Left lobe of liver (tissue), 2 donors: ENCODE results near the gene XAF1. TPM values are rescaled to one million over a fixed set of nuclear protein-coding genes. Genes with fewer than 3 reads are reported as not detected.
"Not testable (repeated sequence)": the region's sequence is repeated elsewhere in the genome, so short reads cannot be mapped to it uniquely, and the experiment has no call there.

ENCODE experiments used
- ATAC-seq: fragments of 200-7000 bp; cut with Tn5 transposase; one replicate; pipeline ENCODE4 v1.9.1; 2020; ENCODE audit warnings: mild to moderate bottlenecking, moderate library complexity
- DNase-seq: peaks from one replicate; pipeline ENCODE4 v3.0.0-alpha.2; 2020; ENCODE audit warnings: low spot score
- total RNA-seq: library from RNA; stranded (reverse); gene quantifications from one replicate; pipeline ENCODE4 v1.2.1, GENCODE V29; 2021
- donor health status: DM: no; HTN: no; CAD: no; lungs with moderate emphysema.
- donor health status: DM: no; HTN: yes; CAD: no.

XAF1 gene, protein sequence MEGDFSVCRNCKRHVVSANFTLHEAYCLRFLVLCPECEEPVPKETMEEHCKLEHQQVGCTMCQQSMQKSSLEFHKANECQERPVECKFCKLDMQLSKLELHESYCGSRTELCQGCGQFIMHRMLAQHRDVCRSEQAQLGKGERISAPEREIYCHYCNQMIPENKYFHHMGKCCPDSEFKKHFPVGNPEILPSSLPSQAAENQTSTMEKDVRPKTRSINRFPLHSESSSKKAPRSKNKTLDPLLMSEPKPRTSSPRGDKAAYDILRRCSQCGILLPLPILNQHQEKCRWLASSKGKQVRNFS
- total RNA-seq, result 27.2 TPM

DNA sequence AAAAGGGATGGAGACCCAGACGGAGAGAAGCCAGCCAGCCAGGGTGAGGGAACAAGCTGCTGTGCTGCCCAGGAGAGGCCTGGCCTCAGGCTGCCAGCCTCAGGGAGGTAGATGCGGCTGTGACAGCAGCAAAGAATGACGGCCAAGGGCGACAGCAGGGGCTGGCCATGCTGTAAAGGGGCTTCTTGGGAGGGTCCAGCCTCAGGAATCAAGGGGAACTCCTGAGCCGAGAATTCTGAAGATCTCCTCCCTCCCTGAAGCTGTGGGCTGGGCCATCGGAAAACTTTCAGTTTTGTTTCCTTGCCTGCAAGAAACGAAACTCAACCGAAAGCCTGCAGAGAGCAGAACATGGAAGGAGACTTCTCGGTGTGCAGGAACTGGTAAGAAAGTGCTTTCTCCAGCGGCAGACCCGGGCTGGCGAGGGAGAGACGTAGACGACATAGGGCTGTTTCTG is at the start of gene XAF1:
XAF1 (plus strand) TSS at position 316 of the 454 bp plus-strand sequence; CDS start at position 349, 33 bp downstream.
- DNase-seq (peak; percentile 54), ATAC-seq (peak; percentile 67)

DNA sequence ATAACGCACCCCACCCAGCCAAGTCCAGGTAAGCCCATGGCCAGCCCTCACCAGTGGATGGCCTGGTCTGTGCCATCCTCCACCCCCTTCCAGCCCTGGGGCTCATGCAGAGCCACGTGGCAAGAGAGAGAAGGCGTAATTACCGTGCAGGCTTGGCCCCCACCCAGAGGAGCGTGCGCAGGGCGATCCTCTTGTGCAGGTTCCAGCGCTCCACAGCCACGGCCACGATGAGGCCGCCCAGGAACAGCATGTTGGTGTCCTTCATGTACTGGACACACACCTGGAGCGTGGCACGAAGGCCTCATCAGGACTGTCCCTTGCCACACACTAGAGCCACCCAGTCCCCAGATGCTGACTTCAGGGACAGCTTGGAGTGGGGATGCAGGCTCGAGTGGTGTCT is 49.3 kb upstream of the XAF1 start:
- DNase-seq (peak; percentile 88), ATAC-seq (peak; percentile 35)

DNA sequence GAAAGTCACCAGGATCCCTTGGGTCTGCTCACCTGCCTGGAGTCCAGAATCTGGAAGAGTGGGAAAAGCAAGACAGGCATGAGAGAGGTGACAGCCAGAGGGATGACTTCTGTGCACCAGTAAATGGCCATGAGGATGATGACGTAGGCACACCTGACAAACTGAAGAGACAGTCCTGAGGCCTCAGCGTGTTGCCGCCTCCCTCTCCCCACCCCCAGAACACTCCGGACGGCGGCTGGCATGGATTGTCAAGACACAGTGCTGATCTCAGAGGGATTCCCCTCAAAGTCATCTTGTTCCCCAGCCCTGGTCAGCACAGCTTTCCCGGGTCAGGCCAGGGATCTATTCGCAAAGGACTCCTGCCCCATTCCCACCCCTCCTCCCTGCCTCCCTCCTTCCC is 48.9 kb upstream of the XAF1 start:
- no peak for ATAC-seq
- peak; percentile 44 for DNase-seq

DNA sequence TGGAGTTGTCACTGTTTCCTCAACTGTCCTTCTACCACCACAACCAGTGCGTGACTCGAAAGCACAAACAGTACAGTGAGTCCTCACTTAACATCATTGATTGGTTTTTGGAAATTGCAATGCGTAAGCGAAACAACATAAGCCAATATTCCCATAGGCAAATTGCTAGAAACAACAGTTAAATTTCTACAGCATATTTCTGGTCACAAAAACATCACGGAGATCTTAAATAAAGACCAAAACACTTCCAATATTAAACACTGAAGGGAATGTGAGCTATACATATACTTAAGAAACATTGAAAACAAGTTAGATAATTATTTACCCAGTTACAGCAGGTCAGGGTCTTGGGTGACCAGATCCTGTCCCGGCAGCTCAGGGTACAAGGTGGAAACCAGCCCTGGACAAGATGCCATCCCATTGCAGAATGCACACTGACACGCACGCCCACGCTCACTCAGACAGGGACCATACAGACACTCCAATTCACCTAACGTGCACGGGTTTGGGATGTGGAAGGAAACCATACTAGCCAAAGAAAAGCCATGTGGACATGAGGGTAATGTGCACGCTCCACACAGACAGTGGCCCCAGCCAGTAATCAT is 47.4 kb upstream of the XAF1 start:
- peak; percentile 82 for DNase-seq
- peak; percentile 2 for ATAC-seq

DNA sequence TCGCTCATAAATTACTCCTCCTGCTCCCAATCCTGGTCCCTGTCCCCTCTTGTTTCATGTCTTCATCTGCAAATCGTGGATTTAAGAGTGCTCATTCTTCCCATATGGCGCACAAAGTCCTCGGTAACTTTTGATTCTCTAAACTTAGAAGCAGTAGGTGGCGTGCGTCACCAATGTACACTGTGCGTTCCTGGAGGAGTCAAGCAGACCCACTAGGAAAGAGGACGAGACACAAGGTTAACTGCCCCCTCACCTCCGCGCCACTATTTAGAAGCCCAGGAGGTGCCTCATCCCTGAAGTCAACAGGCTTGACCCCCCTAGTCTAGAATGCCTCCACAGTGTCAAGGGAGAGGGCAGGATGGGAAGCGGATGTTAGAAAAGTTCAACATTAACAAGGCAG is 45.5 kb upstream of the XAF1 start:
- peak; percentile 1 for ATAC-seq
- peak; percentile 60 for DNase-seq

DNA sequence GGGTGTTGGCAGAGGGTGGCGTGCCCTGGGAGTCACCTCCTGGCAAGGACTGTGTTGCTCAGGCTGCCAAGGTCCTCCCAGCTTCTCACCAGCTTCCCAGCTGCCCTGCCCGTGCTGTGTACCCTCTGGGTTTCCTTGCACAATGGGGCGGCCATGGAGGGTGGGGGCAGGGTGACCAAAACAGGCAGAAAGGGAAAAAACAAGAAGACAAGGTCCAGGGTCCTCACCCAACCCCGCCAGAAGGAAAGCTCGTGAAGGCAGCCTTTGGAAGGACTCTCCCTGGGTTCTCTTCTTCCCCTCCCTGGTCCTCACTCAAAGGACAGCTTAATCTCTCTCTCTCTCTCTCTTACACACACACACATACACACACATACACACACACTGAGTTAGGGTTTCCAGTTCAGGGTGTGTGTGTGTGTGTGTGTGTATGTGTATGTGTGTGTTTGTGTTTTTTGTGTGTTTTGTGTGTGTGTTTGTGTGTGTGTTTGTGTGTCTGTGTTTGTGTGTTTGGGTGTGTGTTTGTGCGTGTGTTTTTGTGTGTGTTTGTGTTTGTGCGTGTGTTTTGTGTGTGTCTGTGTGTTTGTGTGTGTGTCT is 44.7 kb upstream of the XAF1 start:
- peak; percentile 51 for ATAC-seq
- DNase-seq, result peak; percentile 97

DNA sequence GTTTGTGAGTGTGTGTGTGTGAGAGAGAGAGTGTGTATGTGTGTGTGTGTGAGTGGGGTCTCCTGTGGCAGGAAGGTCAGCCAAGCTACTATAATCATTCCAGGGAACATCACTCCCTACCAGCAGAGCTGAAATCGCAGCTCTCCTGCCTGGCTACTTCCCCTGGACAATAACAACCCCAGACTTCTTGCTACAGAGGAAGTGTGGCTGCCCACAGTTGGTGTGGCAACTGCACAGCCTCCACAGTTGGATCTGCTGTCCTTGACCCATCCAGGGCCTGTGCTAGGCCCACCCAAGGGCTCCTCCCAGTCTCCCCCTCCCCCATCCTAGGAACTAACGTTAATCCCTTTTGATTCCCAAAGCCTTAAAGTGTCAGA is 44.2 kb upstream of the XAF1 start:
- peak; percentile 62 for DNase-seq
- peak; percentile 3 for ATAC-seq

DNA sequence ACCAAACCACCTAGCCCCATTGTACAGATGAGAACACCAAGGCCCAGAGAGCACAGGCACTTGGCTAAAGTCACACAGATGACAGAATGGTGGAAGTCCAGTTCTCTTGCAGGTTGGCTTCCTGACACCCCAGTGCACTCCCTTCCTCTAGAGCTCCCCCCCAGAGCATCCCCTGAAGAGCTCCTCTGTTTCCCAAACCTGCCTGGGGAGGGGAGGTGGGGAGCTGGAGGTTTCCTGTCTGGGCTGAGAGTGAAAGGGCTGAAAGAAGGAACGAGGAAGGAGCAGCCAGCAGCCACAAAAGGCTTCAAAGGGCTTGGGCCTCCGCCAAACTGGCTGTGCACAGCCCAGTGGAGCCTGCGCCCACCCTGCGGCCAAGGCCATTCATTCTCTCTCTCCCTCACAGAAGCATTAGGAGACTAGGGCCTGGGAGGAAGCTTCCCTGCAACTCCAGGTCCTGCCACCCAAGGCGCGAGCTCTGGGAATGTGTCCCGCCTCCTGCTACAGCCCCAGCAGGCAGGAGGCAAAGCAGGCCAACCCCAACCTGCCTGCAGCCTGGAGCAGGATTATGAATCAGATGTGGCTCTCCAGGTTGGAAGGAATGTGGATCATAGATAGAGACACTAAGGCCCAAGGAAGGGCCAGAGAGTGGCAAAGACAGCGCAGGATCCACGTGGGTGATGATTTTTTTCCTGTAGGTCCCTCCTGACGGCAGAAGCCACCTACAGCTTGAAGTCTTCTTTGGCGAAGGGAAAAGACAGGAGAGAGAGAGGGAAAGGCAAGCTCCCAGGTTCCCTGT is 43.6 kb upstream of the XAF1 start:
- DNase-seq (peak; percentile 59), ATAC-seq (peak; percentile 9)

DNA sequence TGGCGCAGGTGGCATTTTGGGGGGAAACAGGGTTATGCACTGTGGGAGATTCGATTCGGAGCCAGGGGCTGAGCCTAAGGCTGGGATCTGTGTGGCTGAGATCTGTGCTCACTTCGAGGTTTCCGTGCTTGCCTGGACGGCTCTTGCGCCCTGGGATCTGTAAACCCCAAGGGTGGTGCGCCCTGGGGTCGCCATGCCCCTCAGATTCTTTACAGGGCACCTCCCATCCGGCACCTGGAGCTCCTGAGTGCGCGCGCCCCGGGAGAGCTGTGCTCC is 43.1 kb upstream of the XAF1 start:
- no peak for DNase-seq
- no peak for ATAC-seq

DNA sequence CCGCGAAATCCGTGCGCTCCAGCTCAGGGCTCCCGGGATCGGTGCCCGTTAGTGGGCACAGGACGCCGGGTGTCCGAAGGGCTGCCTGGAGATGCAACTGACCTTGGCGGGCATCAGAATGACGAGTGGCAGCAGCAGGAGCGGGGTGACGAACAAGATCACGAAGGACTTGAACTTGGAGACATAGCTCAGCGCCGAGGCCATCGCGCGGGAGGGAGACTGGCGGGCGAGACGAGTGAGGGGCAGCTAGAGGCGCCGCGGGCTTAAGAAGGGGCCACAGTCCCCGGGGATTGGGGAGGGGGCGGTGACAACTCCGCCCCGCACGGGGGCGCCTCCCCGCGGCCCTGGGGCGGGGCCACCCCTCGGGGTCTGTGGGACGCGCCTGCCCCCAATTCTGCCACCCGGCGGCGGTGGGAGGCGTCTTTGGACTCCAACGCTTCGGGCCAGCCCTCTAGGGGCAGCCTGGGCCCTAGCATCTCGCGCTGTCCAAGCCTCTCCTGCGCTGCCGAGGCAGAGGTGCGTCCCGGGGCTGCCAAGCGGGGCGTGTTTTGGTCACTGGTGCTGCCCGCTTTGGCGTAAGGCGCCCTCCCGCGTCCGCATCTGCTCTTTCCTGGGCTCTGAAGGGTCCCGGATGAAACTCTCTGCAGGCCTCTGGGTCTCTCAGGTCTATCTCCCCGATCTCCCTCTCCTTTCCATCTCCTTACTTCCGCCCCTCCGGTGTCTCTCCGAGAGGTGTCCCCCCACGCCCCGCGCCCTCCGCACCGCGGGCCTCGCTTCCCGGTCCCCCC is 42.5 kb upstream of the XAF1 start, which contains the start of gene SLC13A5:
SLC13A5 (minus strand) TSS at position 240 of the 788 bp plus-strand sequence; CDS start at position 204, 36 bp downstream.
- DNase-seq, result peak; percentile 96
- ATAC-seq, result peak; percentile 76

DNA sequence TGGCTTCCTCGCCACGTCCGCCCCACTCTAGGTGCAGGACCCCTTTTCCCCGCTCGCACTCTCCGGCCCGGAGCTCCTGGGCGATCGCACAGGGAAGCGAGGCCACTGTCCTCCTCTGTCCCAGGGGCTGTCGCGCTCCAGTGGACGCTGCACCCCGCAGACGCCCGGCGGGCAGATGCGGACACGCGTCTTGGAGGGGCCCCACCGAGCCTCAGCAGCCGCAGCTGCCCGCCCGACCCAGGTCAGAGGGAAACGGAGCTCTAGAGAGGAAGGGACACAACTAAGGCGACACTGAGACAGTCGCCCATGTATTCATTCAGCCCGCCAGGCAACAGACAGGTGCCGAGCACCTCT is 42.0 kb upstream of the XAF1 start:
- no peak for DNase-seq
- ATAC-seq, result no peak

DNA sequence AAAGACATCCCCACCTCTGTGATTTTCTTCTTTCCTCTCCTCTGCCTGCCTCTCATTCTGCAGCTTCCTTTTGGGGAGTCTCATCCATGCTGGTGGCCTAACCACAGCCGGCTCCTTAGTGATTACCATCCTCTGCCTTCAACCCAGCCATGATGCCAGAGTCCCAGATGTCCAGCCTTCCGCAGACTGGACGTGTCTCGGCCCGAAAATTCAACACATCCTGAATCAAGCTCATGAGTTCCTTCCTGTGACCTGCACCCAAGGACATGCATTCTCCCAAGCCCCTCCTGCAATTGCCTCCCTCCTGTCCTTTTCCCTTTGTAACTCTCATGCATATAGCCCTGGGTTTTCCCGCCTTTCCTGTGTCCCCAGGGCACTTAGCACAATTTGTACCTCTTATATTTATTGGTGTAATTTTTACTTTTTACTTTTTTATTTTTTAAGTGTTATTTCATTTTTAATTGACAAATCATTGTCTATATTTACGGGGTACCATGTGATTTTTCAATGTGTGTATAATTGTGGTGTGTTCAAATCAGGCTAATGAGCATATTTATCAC is 41.5 kb upstream of the XAF1 start:
- no peak for ATAC-seq

DNA sequence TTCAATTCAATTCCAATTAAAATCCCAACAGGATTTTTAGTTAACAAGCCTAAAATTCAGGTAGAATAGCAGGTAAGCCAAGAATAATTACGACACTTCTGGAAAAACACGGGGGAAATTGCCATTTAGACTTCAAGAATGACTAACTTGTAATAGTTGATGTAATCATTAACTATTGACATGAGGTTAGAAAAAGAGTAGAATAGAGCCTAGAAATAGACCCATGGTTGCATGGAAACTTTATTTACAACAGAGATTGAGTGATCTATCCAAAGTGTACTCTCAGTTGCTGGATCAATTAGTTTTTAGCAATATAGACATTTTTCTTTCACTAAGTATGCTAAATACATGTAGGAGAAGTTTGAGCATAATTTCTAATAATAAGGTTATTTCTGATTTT is 39.1 kb upstream of the XAF1 start:
- no peak for DNase-seq
- ATAC-seq, result no peak

More for the DNA sequence above, 41.5 kb upstream of the XAF1 start:
- peak; percentile 31 for DNase-seq

DNA sequence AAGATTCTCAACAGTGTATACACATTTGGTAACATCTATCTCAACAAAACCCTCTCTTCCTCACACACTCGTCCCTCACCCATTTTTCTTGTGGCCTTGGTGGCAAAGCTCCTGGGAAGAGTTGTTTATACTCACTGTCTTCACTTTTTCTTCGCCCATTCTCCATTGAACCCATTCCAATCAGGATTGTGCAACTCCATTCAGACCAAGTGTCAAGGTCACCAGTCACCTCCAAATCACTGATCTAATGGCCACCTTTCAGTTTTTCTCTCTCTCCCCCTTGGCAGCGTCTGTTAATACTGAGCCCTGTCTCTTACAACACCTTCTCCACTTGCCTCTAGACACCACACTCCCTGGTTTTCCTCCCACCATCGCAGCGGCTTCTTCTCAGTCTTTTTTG is 34.1 kb upstream of the XAF1 start:
- ATAC-seq, result no peak
- no peak for DNase-seq

DNA sequence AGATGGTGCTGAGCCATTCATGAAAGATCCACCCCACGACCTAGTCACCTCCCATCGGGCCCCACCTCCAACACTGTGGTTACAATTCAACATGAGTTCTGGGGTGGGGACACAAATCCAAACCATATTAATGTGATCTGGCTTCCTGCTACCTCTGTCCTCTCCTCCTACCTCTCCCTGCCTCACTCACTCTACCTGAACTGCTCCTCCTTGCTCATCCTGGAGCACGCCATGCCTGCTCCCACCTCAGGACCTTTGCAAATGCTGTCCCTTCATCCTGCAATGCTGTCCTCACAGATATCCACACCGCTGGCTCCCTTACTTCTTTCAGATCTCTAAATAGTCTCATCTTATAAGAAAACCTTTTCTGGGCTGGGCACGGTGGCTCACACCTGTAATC is 31.8 kb upstream of the XAF1 start:
- ATAC-seq (no peak), DNase-seq (no peak)

DNA sequence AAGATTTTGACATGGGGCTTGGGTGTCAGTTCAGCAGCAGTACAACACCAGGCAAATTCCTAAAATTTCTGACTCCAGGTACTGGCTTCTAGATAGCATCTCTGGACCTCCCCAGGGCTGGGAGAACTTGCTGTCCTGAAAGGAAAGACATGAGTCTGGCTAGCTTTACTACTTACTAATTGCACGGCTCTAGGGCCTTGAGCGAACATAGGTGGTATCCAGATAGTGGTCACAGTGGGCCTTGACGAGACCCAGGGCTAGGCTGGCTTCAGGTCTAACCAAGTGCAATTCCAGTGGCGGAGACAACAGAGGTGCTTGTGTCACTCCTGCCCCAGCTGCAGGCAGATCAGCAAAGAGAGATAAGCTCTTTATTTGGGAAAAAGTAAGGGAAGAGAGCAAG is 26.3 kb upstream of the XAF1 start:
- ATAC-seq, result no peak
- no peak for DNase-seq

DNA sequence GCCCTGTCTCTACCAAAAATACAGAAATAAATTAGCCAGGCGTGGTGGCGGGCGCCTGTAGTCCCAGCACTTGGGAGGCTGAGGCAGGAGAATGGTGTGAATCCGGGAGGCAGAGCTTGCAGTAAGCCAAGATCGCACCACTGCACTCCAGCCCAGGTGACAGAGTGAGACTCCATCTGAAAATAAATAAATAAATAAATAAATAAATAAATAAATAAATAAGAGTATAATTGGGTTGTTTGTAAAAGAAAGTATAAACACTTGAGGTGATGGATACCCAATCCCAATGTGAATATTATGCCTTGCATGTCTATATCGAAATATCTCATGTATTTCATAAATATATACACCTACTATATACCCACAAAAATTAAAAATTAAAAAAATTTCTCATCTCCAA is 9.2 kb upstream of the XAF1 start:
- not testable (repeated sequence) for DNase-seq, ATAC-seq

DNA sequence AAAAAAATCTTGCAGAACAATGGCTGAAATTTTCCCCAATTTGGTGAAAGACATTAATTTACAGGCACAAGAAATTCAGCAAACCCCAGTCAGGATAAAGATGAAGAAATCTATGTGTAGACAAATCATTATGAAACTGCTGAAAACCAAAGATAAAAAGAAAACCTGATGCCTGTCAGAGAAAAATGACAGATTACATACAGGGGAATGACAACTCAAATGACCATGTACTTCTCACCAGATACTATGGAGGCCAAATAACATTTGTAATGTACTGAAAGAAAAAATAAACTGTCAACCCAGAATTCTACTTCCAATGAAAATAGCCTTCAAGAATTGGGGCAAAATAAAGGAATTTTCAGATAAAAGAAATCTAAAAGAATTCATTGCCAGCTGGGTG is 7.2 kb upstream of the XAF1 start:
- DNase-seq (no peak), ATAC-seq (no peak)

DNA sequence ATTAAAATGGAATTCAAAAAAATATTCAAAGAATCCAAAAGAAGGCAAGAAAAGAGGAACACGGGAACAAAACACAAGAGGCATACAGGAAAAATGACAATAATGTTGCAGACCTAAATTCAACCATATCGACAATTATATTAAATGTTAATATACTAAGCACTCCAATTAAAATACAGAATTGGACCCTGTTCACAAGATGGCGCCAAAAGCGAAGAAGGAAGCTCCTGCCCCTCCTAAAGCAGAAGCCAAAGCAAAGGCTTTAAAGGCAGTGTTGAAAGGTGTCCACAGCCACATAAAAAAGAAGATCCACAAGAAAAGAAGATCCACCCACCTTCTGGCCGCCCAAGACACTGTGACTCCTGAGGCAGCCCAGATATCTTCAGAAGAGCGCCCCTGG is 6.3 kb upstream of the XAF1 start:
- DNase-seq (no peak), ATAC-seq (no peak)

DNA sequence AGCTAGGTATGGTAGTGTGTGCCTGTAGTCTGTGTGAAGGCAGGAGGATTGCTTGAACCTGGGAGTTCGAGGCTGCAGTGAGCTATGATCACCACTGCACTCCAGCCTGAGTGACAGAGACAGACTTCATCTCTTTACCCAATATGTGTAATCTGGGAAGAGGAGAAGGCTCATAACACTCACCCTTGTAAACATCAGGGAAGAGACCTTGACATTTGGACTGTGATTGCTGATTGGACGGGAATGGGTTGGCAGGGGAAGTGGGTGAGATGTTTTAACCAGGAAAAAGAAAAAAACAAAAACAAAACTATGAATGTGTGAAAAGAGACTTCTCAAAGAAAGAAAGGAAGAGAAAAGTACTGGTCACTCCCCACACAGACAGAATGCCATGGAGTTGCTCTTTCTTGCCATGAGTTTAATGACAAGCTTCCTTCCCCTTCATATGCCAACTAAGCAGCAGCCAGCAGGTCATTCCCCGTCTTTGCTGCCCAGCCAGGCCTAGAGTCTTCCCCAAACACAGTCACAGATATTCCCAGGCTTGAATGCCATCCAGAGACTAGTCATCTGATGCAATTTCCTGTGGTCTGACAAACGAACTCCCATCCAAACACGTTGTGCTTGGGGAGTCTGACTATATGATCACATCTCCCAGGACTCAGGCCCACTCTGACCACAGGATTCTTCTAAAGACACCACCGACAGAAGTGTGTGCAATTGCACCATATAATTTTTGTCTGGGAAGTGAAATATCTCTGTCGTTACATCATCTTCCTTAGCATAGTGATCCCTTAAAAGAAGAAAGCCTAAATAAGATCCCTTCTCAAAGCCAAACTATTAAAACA is 3.6 kb upstream of the XAF1 start:
- DNase-seq (peak; percentile 70), ATAC-seq (peak; percentile 75)
